HepG2 (cell line): Measurements from ENCODE around the gene CCNF.

Experiments used
- ARID5B ChIP-seq: IDR thresholded peaks from 2 replicates; pipeline ENCODE4 v1.4.0; 2020; ENCODE audit warnings: mild to moderate bottlenecking, missing genetic modification reagents
- ATRX ChIP-seq: sonication (generic); formaldehyde crosslinking; IDR thresholded peaks from 2 replicates; pipeline ENCODE4 v1.4.0; 2020; ENCODE audit warnings: missing genetic modification reagents, borderline replicate concordance
- NBN ChIP-seq: fragments of 450-650 bp; conservative IDR thresholded peaks from 2 replicates; pipeline ENCODE4 v1.6.1; 2017
- SMAD1 ChIP-seq: sonication (generic); formaldehyde crosslinking; IDR thresholded peaks from 2 replicates; pipeline ENCODE4 v1.4.0; 2020; ENCODE audit warnings: missing genetic modification reagents, low read depth, mild to moderate bottlenecking, borderline replicate concordance
- ZC3H13 ChIP-seq: sonication (generic); formaldehyde crosslinking; IDR thresholded peaks from 2 replicates; pipeline ENCODE4 v1.8.1; 2023; ENCODE audit warnings: mild to moderate bottlenecking, missing genetic modification reagents, moderate library complexity
- ZFP1 ChIP-seq: IDR thresholded peaks from 2 replicates; pipeline ENCODE4 v1.6.1; 2016
- ZNF263 ChIP-seq: sonication (generic); formaldehyde crosslinking; IDR thresholded peaks from 2 replicates; pipeline ENCODE4 v1.4.0; 2020; ENCODE audit warnings: missing genetic modification reagents

- TF ChIP-seq ZC3H13 (CRISPR knock-in tag) = no peak
- no peak for TF ChIP-seq ATRX (CRISPR knock-in tag)
- TF ChIP-seq NBN = no peak
- no peak for TF ChIP-seq ZNF263
- TF ChIP-seq ARID5B (CRISPR knock-in tag) = no peak
- no peak for TF ChIP-seq SMAD1 (CRISPR knock-in tag)
- TF ChIP-seq ZFP1 (CRISPR knock-in tag) = no peak
These were observed 3.7 kb downstream of the CCNF start for GRCh38 chr16:2432801-2433505.
